ENCODE measurements around the gene TNNI3K.

The TNNI3K gene

DNA sequence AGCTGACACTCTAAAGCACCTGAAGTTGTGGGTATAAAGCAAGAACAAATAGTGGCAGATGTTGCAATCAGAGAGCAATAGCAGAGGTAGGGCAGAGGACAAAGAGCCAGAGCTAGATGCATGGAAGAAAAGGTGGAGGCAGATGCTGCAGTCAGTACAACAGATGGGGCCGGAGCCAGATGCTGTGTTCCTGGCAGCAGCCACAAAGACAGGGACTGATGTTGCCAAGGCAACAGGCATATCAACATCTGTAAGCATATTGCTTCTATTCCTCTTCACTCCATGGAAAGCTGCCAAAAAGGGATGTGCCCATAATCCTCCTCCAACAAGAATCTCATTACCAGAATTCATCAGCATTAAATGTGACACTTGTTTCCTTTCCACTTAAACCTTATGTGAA is 108.0 kb downstream of the TNNI3K start:
- no peak overlapping the region for H3K9ac ChIP-seq (ENCODE audit: low read length)
- H3K27me3 ChIP-seq (replicated peaks; ENCODE audit: insufficient read depth, low read length), result no peaks in the 10 kb centered on the region
- no peaks in the 10 kb centered on the region for H3K79me2 ChIP-seq (ENCODE audit: low read length)
- no peaks in the 10 kb centered on the region for H3F3A ChIP-seq (ENCODE audit: insufficient read depth, low read length)
- no peaks in the 10 kb centered on the region for H3K9me2 ChIP-seq (replicated peaks; ENCODE audit: insufficient read depth, low read length)
- no peaks in the 10 kb centered on the region for H3K9me3 ChIP-seq (replicated peaks; ENCODE audit: insufficient read depth, low read length)
- H3K4me1 ChIP-seq (ENCODE audit: low read length), result no peaks in the 10 kb centered on the region
- no peaks in the 10 kb centered on the region for H3K36me3 ChIP-seq (replicated peaks; ENCODE audit: insufficient read depth, low read length)
- H3K27ac ChIP-seq (ENCODE audit: low read length), result no peak overlapping the region
- H3K4me3 ChIP-seq (ENCODE audit: low read length), result no peak overlapping the region
- TF ChIP-seq CTCF (IDR thresholded peaks at IDR 0.05; ENCODE audit: low read length), result no peak
- TF ChIP-seq EZH2 (optimal IDR thresholded peaks at IDR 0.05; ENCODE audit: low read depth, low read length), result no peak
- no peak for TF ChIP-seq EZH2phosphoT487 (IDR thresholded peaks at IDR 0.05; ENCODE audit: low read length)
- no peak for DNase-seq
- H2AFZ ChIP-seq (ENCODE audit: low read length), result no peak overlapping the region
- H4K20me1 ChIP-seq (ENCODE audit: insufficient read depth, low read length), result no peaks in the 10 kb centered on the region; the same call in 1 of the 2 replicates
- H3K4me2 ChIP-seq (ENCODE audit: low read depth, low read length), result no peak overlapping the region

DNA sequence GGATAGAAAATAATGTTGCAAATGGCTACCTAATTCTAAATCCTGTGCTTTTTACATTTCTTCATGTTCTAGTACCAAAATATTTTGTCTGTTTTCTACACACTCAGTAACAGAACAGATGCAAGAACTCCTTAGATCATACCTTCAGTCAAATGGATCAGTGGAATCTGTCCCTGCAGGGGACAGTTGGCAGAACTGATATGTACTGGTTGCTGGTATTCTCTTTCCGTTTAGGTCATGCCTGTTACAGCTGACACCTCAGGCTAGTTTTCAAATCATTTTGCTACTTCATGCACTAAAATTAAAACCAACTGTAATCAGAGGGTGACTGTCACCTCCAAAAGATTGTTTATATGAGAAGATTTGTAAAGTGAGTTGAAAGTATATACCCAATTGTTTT is 109.2 kb downstream of the TNNI3K start:
- Histone ChIP-seq H4K20me1 (ENCODE audit: insufficient read depth, low read length) (no peaks in the 10 kb centered on the region; the same call in 1 of the 2 replicates), H3K9me2 (replicated peaks; ENCODE audit: insufficient read depth, low read length) (no peaks in the 10 kb centered on the region), H3K27me3 (replicated peaks; ENCODE audit: insufficient read depth, low read length) (no peaks in the 10 kb centered on the region), H3K9me3 (replicated peaks; ENCODE audit: insufficient read depth, low read length) (no peaks in the 10 kb centered on the region), H3K9ac (ENCODE audit: low read length) (no peak overlapping the region), H3K36me3 (replicated peaks; ENCODE audit: insufficient read depth, low read length) (no peaks in the 10 kb centered on the region), H3K27ac (ENCODE audit: low read length) (no peak overlapping the region), H3K4me3 (ENCODE audit: low read length) (no peak overlapping the region), H2AFZ (ENCODE audit: low read length) (no peak overlapping the region), H3K4me2 (ENCODE audit: low read depth, low read length) (no peak overlapping the region), H3F3A (ENCODE audit: insufficient read depth, low read length) (no peaks in the 10 kb centered on the region), H3K4me1 (ENCODE audit: low read length) (no peaks in the 10 kb centered on the region), H3K79me2 (ENCODE audit: low read length) (no peaks in the 10 kb centered on the region)
- DNase-seq, result no peak
- TF ChIP-seq EZH2 (optimal IDR thresholded peaks at IDR 0.05; ENCODE audit: low read depth, low read length) (no peak), CTCF (IDR thresholded peaks at IDR 0.05; ENCODE audit: low read length) (no peak), EZH2phosphoT487 (IDR thresholded peaks at IDR 0.05; ENCODE audit: low read length) (no peak)

GRCh38 chr1:74356493-74356892 is 121.3 kb downstream of the TNNI3K start:
- Histone ChIP-seq H3F3A (ENCODE audit: insufficient read depth, low read length) (no peaks in the 10 kb centered on the region), H4K20me1 (ENCODE audit: insufficient read depth, low read length) (no peaks in the 10 kb centered on the region), H3K4me3 (ENCODE audit: low read length) (no peak overlapping the region), H3K9me2 (replicated peaks; ENCODE audit: insufficient read depth, low read length) (no peaks in the 10 kb centered on the region), H3K27ac (ENCODE audit: low read length) (no peak overlapping the region), H3K9me3 (replicated peaks; ENCODE audit: insufficient read depth, low read length) (no peaks in the 10 kb centered on the region), H3K36me3 (replicated peaks; ENCODE audit: insufficient read depth, low read length) (no peaks in the 10 kb centered on the region), H3K27me3 (replicated peaks; ENCODE audit: insufficient read depth, low read length) (no peaks in the 10 kb centered on the region), H3K79me2 (ENCODE audit: low read length) (no peaks in the 10 kb centered on the region), H3K4me2 (ENCODE audit: low read depth, low read length) (no peak overlapping the region), H3K4me1 (ENCODE audit: low read length) (no peaks in the 10 kb centered on the region), H2AFZ (ENCODE audit: low read length) (no peak overlapping the region), H3K9ac (ENCODE audit: low read length) (no peak overlapping the region)
- DNase-seq, result no peak
- TF ChIP-seq EZH2phosphoT487 (IDR thresholded peaks at IDR 0.05; ENCODE audit: low read length), result no peak
- no peak for TF ChIP-seq EZH2 (optimal IDR thresholded peaks at IDR 0.05; ENCODE audit: low read depth, low read length)
- no peak for TF ChIP-seq CTCF (IDR thresholded peaks at IDR 0.05; ENCODE audit: low read length)
